Endometrium (tissue), 2 donors: ENCODE data around the gene DBET.
A peak's percentile ranks its signal among the peaks of the same experiment; 100 is the strongest.
"Not testable (repeated sequence)": the region's sequence is repeated elsewhere in the genome, so short reads cannot be mapped to it uniquely, and the experiment has no call there.

Experiments used
- FAIRE-seq: peaks from 2 replicates; lab custom pipeline; 2012; peaks lifted over from hg19 to GRCh38; lab: Jason Lieb, UNC
- donor health status: control.
- donor health status: control.

The DBET gene

DNA sequence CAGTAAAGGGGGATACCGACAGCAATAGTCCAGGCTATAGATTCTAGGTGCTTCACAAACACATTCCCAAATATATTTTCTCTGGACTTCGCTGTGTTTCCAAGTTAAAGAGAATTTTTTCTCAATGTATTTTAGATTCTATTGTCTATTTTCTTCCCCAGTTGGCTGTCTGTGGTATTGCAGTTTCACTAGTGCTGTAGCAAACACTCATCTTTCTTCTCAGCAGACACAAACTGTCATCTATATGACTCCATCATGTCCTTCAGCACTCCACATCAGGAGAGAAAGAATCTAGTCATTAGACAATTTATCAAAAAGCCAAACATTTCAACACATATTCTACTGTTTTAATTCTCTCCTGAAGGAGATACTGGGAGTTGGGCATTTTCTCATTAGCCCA lies at the start of gene DBET:
TSS of gene DBET (plus strand) at position 161 of the 400 bp plus-strand sequence.
- FAIRE-seq: not testable (repeated sequence)

DNA sequence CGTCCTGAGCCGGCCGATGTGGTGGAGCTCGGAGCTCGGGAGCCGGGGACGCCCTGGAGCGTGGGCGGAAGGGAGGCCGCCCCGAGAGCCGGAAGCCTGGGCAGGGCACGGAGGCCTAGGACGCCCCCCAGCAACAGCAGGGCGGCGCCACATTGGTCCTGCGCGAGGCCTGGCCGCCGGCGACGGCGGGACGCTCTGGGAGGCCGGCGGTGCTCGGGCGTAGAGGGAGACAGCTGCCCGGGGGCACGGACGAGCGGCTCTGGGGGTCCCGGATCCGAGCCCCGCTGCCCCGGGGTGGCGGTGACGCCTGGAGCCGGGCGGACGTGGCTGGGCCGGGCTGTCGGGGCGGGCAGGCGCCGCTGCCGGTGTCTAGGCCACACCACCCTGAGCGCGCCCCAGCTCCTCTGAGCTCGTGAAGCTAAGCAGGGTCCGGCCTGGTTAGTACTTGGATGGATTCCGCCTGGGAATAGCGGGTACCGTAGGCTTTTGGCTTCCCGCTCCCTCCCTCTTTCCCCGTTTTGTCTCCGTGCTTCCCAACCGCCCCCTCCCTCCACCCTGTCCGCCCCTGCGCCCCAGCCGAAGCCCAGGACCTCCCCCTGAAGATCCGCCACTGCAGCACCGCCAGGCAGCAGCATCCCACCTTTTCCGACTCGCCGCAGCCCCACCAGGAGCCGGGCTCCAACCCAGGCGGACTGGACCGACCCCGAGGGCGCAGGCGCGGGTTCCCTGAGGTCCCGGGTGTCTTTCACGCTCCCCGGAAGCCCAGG lies 49.3 kb upstream of the DBET start:
- FAIRE-seq: no peak

DNA sequence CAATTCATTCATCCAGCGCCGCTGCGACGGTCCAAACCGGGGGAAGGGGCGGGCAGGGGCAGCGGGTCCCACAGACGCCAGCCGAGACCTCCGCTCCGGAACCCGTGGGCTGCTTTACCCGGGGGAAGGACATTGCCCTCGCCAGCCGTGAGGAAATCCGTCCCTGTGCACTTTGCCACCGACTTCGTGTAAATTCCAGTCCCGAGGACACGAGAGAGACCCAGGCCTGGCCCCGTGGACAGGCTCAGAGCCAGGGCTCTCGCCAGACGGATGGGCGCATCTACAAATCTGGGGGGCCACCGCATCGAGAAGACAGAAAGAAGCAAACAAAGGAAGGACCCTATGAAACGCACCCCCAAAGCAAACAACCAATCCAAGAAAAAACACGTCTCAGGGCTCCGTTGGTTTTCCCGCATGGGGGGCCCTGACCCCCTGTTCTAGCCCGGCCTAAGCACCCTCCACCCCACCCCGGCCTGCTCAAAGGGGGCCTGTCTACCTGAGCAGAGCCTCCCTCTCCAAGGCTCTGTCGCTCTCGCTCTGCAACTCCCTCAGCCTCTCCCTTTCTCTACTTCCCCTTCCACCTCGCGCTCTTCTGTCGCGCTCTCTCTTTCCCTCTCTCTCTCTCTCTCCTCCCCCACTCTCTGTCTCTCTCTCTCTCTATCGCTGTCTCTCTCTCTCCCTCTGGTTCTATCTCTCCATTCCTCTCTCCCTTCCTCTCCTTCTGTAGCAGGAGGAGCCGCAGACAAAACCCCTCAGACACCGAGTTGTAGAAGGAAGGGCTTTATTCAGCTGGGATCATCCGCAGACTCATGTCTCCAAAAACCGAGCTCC lies 48.5 kb upstream of the DBET start:
- no peak for FAIRE-seq

DNA sequence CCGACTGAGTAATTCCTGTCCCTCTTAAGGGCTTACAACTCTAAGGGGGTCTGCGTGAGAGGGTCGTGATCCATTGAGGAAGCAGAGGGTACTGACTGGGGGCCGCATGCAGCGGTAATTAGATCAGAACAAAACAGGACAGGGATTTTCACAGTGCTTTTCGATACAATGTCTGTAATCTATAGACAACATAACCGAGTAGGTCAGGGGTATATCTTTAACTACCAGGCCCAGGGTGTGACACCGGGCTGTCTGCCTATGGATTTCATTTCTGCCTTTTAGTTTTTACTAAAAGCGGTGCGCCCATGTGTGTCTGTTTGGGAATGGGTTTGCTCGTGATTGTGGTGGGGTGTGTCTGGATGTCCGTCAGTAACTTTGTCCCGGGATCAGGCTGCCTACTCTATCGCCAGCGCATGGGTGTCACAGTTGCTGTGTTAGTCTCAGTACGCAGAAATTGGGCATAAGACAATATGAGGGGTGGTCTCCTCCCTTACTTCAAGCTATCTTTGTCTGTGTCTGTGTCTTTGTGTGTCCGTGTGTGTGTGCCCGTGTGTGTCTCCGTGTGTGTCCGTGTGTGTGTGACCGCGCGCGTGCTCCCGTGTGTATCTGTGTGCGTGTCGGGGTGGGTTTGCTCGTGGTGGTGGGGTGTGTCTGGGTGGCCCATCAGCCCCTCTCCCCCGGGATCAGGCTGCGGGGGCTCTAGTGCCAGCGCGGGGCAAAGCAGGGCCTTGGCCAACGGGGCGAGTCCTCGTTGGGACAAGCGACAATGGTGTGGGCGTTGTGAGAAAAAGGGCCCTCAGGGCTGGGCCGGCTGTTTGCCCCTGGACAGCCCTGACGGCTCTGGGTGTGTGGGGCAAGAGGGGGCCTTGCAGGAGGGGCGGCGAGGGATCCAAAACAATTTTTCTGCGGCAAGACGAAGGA lies 47.7 kb upstream of the DBET start:
- no peak for FAIRE-seq

DNA sequence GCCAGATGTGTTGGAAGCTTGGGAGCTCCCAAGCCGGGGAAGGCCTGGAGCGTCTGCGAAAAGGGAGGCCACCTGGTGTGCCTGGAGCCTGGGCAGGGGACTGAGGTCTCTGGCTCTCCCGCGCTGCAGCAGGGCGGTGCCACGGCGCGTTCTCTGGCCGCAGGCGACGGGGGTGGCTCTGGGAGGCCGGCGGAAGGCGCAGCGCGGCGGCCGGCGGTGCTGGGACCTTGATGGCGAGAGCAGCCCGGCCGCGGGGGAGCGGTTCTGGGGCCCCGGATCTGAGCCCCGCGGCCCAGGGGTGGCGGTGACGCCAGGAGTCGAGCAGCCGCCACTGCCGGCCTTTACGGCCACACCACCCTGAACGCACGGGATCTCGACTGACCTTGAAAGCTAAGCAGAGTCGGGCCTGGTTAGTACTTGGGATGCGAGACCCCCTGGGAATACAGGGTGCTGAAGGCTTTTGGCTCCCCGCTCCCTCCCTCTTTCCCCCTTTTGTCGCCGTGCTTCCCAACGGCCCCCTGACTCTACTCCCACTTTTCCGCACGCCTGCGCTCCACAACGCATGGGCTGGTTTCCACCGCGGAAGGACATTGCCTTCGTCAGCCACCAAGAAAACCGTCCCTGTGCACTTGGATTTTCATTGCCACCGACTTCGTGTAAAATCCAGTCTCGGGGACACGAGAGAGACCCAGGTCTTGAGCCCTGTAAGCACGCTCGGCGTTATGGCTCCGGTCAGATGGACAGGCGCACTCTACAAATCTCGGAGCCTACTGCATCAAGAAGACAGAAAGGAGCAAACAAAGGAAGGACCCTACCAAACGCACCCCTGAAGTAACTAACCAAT lies 46.7 kb upstream of the DBET start:
- FAIRE-seq: no peak

DNA sequence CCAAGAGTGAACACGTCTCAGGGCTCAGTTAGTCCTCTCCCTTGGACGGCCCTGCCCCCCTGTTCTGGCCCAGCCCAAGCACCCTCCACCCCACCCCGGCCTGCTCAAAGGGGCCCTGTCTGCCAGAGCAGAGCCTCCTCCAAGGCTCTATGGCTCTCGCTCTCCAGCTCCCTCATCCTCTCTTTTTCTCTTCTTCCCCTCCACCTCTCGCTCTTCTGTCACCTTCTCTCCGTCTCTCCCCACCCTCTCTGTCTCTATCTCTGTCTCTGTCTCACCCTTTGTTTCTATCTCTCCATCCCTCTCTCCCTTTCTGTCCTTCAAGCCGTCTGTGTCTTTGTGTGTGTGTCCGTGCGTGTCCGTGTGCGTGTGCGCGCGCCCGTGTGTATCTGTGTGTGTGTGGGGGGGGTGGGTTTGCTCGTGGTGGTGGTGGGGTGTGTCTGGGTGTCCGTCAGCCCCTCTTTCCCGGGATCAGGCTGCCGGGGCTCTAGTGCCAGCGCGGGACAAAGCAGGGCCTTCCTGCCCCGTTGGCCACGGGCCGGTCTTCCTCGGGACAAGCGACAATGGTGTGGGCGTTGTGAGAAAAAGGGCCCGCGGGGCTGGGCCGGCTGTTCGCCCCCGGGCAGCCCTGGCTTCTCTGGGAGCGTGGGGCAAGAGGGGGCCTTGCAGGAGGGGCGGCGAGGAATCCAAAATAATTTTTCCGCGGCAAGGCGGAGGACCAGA lies 45.9 kb upstream of the DBET start:
- FAIRE-seq: no peak

DNA sequence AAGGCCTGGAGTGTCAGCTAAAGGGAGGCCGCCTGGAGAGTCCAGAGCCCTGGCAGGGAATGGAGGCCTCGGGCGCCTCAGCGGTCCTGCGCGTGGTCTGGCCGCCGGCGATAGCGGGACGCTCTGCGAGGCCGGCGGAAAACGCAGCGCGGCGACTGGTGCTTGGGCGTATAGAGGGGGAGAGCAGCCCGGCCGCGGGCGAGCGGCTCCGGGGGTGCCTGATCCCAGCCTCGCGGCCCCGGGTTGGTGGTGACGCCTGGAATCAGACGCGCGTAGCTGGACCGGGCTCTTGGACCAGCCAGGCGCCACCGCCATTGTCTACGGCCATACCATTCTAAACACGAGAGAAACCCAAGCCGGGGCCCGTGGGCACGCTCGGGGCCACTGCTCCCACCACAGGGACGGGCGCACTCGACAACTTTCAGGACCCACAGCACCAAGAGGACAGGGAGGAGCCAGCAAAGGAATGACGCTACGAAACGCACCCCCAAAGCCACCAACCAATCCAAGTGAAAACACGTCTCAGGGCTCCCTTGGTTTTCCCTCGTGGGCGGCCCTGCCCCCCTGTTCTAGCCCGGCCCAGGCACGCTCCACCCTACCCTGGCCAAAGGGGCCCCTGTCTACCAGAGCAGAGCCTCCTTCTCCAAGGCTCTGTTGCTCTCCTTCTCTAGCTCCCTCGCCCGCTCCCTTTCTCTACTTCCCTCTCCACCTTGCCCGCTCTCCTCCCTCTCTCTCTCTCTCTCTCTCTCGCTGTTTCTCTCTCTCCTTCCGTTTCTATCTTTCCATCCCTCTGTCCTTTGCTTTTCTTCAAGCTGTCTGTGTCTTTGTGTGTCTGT lies 45.1 kb upstream of the DBET start:
- FAIRE-seq: no peak

DNA sequence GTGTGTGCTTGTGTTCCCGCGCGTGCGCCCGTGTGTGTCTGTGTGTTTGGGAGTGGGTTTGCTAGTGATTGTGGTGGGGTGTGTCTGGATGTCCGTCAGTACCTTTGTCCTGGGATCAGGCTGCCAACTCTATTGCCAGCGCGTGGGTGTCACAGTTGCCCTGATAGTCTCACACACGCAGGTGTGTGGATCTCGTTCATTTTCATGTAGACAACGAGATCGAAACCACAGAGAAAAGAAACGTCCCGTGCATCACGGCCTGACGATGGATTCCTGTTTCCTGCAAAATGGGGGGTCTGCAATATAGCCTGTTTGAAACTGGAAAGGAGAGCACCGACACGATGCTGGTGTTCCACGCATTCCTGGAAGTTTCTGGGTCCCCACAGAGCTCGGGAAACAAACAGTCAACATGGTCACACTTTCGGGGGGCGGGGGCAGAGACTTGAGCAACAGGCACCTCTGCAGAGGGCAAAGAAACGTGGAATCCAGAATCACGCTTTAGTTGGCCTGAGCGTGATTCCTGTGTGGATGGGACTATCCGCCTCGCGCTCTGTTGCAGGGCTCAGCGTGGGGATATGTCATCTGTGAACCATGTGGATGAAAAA lies 44.3 kb upstream of the DBET start:
- not testable (repeated sequence) for FAIRE-seq

DNA sequence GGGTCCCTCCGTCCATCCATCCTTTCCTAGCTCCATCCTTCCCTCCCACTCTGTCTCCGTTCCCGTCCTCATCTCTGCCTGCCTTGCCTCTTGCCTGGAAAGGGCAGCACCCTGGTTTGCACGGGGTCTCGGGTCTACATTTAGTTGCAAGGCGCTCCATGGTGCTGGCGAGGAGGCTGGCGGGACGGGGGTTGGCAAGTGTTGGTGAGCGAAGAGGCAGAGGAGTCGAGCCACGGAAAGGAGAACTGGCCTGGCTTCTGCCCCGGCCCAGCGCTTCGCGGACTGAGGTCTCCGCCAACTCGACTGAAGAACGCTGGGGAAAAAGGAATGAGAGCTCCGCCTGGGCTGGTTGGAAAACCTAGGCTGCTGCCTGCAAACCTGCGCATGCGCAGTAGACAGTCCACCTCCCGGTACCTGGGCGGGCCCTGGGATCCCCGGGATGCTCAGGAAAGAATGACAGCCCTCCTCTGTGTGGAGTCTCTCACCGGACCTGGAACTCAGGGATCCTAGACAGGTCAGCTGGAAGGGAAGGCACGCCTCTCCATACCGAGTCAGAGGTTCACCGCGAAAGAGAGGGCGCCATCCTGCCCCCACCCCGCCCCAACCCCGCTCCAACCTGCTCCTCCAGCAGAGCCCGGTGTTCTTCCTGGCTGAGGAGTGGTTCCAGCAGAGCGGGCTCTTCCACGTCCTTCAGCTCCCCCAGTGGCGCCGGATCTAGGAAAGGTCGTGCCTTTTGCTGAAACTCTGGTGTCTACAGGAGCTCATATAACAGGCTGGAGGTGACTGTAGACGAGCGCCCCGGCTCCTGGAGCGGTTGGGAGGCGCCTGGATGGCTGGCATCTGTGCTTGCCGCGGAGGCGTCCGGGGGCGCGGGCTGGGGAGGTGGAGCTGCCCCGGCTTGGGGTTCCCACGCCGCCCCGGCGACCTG lies 43.2 kb upstream of the DBET start:
- FAIRE-seq: no peak

DNA sequence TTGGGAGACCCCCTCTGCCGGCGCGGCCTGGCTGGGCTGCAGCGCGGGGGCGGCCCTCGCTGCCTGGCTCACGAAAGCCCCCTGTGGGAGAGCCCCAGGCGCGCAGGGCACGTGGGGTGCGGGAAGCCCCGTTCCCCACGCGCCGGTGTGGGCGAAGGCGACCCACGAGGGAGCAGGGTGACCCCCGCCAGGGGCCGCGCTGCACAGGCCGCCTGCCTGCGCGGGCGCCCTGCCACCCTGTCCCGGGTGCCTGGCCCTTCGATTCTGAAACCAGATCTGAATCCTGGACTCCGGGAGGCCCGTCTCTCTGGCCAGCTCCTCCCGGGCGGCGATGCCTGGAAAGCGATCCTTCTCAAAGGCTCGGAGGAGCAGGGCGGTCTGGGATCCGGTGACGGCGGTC lies 42.3 kb upstream of the DBET start:
- not testable (repeated sequence) for FAIRE-seq

DNA sequence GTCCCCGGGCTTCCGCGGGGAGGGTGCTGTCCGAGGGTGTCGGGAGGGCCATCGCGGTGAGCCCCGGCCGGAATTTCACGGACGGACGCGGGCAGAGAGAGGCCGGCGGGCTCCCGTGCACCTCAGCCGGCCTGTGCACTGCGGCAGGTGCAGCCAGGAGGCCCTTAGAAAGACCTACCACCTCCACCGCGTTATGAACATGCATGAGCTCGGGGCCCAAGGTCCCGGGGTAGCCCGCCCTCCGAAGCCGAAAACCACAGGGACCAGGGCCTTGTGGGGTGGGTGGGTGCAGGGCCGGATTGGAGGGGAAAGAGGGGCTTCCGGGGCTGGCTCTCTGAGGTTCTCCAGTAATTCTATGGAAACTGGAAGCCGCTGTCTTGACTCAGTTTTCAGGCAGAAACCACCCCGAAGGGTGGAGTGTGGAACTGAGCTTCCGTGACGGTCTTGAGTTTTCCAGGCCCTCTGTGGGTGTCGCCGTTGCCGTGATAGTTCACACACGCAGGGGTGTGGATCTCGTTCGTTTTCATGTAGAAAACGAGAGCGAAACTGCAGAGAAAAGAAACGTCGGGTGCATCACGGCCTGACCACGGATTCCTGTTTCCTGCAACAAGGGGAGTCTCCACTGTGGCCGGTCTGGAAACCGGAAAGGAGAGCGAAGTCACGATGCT lies 41.6 kb upstream of the DBET start:
- not testable (repeated sequence) for FAIRE-seq

DNA sequence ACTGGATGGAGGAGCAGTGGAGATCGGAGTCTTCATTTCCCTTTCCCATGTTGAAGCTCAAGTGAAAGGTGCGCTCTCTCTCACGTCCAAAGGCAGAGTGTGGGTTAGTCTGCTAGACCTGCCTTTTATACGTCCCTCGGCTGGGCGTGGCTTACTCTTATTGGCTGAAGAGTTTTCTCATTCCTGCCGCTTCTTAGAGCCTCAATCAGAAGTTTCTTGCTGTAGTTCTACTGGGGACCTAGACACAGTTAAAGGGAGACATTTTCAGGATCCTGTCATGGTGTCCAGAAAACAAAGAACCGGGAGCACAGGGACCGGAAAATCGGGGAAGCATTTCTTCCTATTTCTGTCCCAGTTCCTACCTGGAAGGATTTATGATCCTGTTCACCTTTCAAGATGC lies 37.1 kb upstream of the DBET start, which contains the start of gene FRG2:
TSS of gene FRG2 (minus strand) at position 101 of the 400 bp plus-strand sequence. CDS start at position 49, 52 bp downstream.
- FAIRE-seq: not testable (repeated sequence)

DNA sequence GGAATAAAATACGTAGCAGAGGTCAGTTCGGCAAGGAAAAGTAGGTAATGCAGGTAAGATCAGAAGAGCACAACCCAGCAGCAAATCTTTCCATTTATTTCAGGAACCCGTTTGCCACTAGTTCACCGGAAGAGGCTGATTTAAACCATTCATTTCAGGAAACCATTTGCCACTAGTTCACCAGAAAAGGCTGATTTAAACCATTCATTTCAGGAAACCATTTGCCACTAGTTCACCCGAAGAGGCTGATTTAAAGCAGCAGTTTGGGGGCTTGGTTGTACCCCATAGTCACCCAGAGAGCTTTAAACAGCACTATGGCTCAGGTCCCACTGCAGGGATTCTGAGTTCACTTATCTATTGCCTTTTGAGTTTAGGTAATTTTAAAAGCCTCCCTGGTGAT lies 33.0 kb upstream of the DBET start:
- not testable (repeated sequence) for FAIRE-seq

DNA sequence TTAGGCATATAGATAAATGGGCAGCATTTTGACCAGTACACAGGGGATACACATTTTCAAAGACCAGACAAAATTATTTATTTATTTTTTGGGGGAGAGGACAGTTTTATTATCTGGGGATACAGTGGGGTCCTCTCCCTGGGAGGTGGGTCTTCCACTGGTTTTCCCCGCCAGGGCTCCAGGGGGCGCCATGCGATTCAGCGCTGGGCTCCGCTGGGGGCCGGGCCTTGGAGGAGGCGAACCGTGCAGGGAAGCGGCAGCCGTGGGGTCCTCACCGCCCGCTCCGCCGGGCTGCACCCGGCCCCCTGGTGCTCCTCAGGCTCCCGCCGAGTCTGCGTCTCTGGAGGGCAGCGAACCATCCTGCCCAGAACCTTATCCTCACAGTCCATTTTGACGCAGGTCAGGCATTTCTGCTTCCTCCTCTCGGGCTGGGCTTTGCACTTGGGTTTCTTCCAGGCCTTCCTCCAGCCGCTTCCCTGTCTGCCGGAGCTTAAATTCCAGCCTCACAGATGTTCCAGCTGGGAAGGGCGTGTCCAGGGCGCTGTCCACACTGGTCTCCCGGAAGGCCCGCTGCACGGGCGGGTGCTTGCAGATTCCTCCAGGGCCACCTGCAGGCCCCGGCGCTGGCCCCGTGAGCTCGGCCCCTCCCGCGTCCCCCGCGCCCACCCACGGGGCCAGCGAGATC lies 26.5 kb upstream of the DBET start:
- FAIRE-seq: not testable (repeated sequence)

DNA sequence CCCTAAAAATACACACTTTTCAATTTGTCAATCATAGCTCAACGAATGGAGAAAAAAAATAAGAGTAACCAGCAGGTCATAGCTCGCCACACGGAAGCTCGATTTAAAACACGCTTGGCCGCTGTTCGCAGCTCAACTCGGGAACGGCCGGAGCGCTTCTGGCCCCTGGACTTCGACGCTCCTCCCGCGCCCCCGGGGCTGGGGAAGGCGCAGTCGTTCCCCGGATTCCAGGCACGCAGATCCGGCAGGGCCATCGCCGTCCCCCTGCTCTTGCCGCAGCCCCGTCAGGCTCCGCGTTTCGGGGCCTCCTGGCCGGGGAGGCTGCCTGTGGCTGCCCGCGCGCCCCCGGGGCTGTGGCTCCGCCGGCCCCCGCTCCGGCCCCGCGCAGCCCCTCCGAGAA lies 23.4 kb upstream of the DBET start:
- not testable (repeated sequence) for FAIRE-seq

DNA sequence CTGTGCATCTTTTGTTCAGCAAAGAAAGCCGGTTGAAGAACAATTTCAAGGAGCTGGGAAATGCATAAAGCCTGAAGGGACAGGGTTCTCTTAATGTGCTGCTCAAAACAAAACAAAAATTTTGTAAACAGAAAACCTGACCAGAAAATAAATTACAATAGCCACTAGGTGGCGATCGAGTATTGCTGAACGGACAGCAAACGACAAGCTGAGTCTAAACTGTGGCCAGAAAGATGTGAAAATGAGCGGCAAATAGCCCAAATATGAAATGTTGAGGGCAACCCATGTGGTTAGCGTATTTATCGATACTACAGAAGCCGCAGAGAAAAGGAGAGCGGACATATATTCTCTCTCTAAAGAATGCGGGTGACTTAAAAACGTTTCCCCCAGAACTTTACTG lies 16.7 kb upstream of the DBET start:
- peak; percentile 4 for FAIRE-seq
